ENCODE results near the gene KLHL30.

Gene KLHL30

GRCh38 chr2:238100049-238100820 is 38.2 kb upstream of the KLHL30 start, which contains the start of gene ESPNL:
Gene ESPNL, plus strand, starts transcription at chr2:238100340. Its CDS starts 80 bp downstream, at chr2:238100420.
- Histone ChIP-seq H3K27ac (no peak within 1 kb of the TSS), H3K4me2 (no peak within 1 kb of the TSS)

DNA sequence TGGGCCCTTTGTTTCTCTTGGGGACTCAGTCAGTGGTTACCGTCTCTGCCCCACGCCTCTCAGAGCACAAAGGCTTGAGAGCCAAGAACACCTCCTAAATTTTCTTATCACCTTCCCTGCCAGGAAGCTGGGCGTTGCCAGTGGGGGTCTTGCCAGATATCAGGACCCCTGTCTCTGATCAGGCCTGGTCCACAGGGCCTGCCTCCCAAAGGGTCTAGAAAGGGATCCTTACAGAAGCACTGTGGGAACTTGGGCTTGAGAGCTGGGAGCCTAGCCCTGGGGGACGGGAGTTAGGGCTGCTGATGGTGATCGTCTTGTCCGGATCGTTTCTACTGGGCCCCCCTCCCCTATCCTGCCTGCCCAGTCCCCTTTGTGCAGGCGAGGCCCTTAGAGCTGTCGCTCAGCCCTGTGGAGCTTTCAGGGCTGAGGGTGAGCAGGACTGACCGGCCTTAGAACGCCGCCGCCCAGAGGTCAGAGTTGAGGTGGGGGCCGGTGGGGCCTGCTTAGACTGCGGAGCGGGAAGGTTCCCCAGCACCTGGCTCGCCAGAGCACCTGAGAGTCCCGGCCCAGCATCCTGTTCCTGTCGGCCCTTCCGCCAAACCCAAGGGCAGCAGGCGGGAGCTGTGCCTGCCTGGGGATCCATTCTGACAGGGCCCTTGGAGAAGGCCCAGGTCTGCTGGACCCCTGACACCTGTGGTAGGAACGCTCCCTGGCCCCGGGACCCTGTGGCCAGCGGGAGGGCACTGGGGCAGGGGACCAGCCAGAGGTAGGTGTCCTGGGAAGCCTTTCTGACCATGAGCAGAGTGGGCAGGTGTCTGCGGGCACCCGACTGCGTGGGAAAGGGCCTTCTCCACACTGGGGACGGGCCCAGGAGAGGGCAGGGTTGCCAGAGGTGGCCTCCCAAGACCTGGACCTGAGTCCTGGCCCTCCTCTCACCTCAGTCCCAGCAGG is 37.4 kb upstream of the KLHL30 start:
- no peak overlapping the region for H3K9ac ChIP-seq
- H3K79me2 ChIP-seq (ENCODE audit: insufficient read depth, low read depth): no peaks in the 10 kb centered on the region
- no peaks in the 10 kb centered on the region for H3K4me1 ChIP-seq (ENCODE audit: low read depth, poor library complexity, severe bottlenecking)

More at GRCh38 chr2:238100049-238100820, 38.2 kb upstream of the KLHL30 start, which contains the start of gene ESPNL:
- H3K79me2 ChIP-seq (ENCODE audit: insufficient read depth, low read depth): no peaks in the 10 kb centered on the region
- H3K4me1 ChIP-seq (ENCODE audit: low read depth, poor library complexity, severe bottlenecking): no peaks in the 10 kb centered on the region
- no peaks in the 10 kb centered on the region for H4K20me1 ChIP-seq (ENCODE audit: insufficient read depth)
- H3K36me3 ChIP-seq (ENCODE audit: insufficient read depth): no peaks in the 10 kb centered on the region
- no peak within 1 kb of the TSS for H2AFZ ChIP-seq (ENCODE audit: low read depth)
- no peak within 1 kb of the TSS for H3K9ac ChIP-seq
- no peak within 1 kb of the TSS for H3K4me3 ChIP-seq (IDR thresholded peaks at IDR 0.05; ENCODE audit: insufficient read depth, low read depth, low read length)
- H3K27me3 ChIP-seq (ENCODE audit: insufficient read depth, low read depth): no peaks in the 10 kb centered on the region
- TF ChIP-seq, protein P1, sequence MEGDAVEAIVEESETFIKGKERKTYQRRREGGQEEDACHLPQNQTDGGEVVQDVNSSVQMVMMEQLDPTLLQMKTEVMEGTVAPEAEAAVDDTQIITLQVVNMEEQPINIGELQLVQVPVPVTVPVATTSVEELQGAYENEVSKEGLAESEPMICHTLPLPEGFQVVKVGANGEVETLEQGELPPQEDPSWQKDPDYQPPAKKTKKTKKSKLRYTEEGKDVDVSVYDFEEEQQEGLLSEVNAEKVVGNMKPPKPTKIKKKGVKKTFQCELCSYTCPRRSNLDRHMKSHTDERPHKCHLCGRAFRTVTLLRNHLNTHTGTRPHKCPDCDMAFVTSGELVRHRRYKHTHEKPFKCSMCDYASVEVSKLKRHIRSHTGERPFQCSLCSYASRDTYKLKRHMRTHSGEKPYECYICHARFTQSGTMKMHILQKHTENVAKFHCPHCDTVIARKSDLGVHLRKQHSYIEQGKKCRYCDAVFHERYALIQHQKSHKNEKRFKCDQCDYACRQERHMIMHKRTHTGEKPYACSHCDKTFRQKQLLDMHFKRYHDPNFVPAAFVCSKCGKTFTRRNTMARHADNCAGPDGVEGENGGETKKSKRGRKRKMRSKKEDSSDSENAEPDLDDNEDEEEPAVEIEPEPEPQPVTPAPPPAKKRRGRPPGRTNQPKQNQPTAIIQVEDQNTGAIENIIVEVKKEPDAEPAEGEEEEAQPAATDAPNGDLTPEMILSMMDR (conservative IDR thresholded peaks at IDR 0.05; ENCODE audit: low read depth, low read length): no peak

GRCh38 chr2:238101891-238102841 is 36.3 kb upstream of the KLHL30 start:
- Histone ChIP-seq H3K27ac (no peak overlapping the region), H3K36me3 (ENCODE audit: insufficient read depth) (no peaks in the 10 kb centered on the region), H3K79me2 (ENCODE audit: insufficient read depth, low read depth) (no peaks in the 10 kb centered on the region), H3K4me3 (IDR thresholded peaks at IDR 0.05; ENCODE audit: insufficient read depth, low read depth, low read length) (no peak overlapping the region), H4K20me1 (ENCODE audit: insufficient read depth) (no peaks in the 10 kb centered on the region), H3K4me1 (ENCODE audit: low read depth, poor library complexity, severe bottlenecking) (no peaks in the 10 kb centered on the region), H3K4me2 (no peak overlapping the region), H3K9ac (no peak overlapping the region), H2AFZ (ENCODE audit: low read depth) (no peak overlapping the region), H3K27me3 (ENCODE audit: insufficient read depth, low read depth) (no peaks in the 10 kb centered on the region)
- TF ChIP-seq, protein P1 (conservative IDR thresholded peaks at IDR 0.05; ENCODE audit: low read depth, low read length): no peak

More for the DNA sequence above, 37.4 kb upstream of the KLHL30 start:
- no peak overlapping the region for H3K4me2 ChIP-seq
- H2AFZ ChIP-seq (ENCODE audit: low read depth): no peak overlapping the region
- H3K36me3 ChIP-seq (ENCODE audit: insufficient read depth): no peaks in the 10 kb centered on the region
- H3K27me3 ChIP-seq (ENCODE audit: insufficient read depth, low read depth): no peaks in the 10 kb centered on the region
- H4K20me1 ChIP-seq (ENCODE audit: insufficient read depth): no peaks in the 10 kb centered on the region
- no peak overlapping the region for H3K27ac ChIP-seq
- TF ChIP-seq, protein P1 (conservative IDR thresholded peaks at IDR 0.05; ENCODE audit: low read depth, low read length): no peak
- no peak overlapping the region for H3K4me3 ChIP-seq (IDR thresholded peaks at IDR 0.05; ENCODE audit: insufficient read depth, low read depth, low read length)

DNA sequence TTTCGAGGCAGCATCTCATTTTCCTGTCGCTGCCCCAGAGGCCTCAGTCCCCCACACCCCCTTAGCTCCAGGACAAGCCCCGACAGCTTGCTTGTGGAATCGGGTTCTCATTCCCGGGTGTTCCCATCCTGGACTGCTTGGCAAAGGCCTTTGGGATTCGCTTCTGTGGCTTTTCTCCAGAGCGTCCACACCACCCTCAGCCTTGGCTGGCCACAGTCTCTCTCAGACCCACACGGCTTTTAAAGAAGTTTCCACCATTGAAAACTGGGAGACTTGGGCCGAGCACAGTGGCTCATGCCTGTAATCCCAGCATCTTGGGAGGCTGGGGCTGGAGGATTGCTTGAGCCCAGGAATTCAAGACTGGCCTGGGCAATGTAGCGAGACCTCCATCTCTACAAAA is 35.6 kb upstream of the KLHL30 start:
- H4K20me1 ChIP-seq (ENCODE audit: insufficient read depth): no peaks in the 10 kb centered on the region
- H3K36me3 ChIP-seq (ENCODE audit: insufficient read depth): no peaks in the 10 kb centered on the region
- H2AFZ ChIP-seq (ENCODE audit: low read depth): no peak overlapping the region
- no peak overlapping the region for H3K27ac ChIP-seq
- no peaks in the 10 kb centered on the region for H3K4me1 ChIP-seq (ENCODE audit: low read depth, poor library complexity, severe bottlenecking)
- H3K27me3 ChIP-seq (ENCODE audit: insufficient read depth, low read depth): no peaks in the 10 kb centered on the region
- H3K9ac ChIP-seq: no peak overlapping the region
- no peak overlapping the region for H3K4me3 ChIP-seq (IDR thresholded peaks at IDR 0.05; ENCODE audit: insufficient read depth, low read depth, low read length)
- TF ChIP-seq, protein P1 (conservative IDR thresholded peaks at IDR 0.05; ENCODE audit: low read depth, low read length): no peak
- no peak overlapping the region for H3K4me2 ChIP-seq
- H3K79me2 ChIP-seq (ENCODE audit: insufficient read depth, low read depth): no peaks in the 10 kb centered on the region
